Renal cortical epithelial cell (primary cell): ENCODE data around the gene SPECC1. TPM values are rescaled to one million over a fixed set of nuclear protein-coding genes. Genes with fewer than 3 reads are reported as not detected.

Experiments used
- DNase-seq: peaks from one replicate; pipeline ENCODE4 v3.0.0-alpha.2; 2011; ENCODE audit warnings: low read depth
- total RNA-seq: library from RNA; depleted of rRNA; stranded (reverse); fragments of >200 nt; gene quantifications from 2 replicates; pipeline ENCODE4 v1.2.3, GENCODE V29; 2014

The SPECC1 gene
- total RNA-seq, 1 donor from 2014 or later = 144 TPM

DNA sequence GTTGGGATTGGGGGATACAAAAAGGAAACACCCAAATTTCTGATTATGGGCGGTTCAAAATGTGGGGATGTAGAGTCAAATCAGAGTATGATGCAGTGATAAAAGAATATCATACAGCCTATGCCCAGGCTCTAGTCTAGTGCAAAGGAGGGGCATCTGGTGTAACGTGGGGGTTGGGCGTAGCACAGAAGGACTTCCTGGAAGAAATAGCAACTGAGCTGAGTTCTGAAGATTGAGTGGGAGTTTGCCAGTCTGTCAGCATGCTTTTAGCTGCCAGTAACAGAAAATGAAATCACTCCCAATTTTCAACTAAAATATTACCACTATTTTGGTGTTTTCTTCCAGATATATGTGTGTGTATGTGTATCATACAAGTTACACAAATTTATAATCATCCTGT is 196.9 kb downstream of the SPECC1 start:
- peak; percentile 65 for DNase-seq

DNA sequence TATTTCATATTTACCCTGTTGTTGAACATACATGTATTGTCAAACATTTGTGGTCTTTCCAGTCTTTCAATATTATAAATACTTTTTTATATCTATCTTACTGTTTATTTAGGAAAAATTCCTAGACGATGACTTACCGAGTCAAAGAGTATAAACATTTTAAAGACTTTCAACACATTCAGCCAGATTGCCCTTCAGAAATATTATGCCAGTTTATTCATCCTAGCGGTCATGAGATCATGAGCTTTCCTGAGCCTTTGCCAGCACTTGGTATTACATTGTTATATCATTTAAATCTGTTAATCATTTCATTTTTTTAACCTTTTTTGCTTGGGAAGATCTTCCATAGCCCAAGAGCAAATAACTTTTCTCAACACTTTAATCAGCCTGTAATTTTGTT is 197.4 kb downstream of the SPECC1 start:
- DNase-seq = peak; percentile 88

GRCh38 chr17:20207262-20207985 is 198.3 kb downstream of the SPECC1 start:
- DNase-seq = no peak

- no peak for DNase-seq
Observed at GRCh38 chr17:20208717-20209116, 199.6 kb downstream of the SPECC1 start.

DNA sequence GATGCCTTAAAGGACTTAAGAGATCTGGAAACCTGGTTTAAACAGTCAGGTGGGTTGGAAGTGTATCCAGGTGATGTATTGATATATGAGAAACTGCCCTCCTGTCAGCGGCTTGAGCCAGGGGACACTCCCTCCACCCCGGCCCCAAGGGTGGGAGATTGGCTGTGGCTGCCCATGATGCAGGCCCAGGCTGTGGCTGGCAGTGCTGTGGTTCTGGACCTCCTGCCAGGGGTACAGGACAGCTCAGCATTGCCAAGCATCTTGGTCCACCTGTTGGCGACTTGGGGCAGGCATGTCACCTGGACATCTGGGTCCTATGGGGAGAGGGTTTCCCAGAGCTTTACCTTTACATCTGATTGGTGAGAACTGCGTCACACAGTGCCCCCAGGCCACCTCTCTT is 201.0 kb downstream of the SPECC1 start:
- no peak for DNase-seq

GRCh38 chr17:20210614-20211013 is 201.5 kb downstream of the SPECC1 start:
- DNase-seq = no peak

DNA sequence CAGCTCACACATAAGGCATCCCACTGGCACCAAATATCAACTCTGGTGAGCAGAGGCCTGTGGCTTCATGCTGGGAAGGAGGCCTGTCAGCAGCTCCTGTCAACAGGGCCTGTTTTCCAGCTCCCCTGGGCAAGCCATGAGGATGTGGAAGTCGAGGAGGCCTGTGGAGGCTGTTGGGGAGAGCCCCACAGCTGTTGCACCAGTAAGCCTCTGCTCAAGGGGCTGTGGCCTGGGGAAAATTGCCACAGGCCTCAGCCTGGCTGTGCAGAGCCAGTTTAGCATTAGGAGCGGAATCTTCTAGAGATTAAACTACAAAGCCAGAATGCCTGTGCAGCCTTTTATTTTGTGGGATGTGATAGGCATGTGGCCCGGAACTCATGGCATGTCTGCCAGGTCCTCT is 202.1 kb downstream of the SPECC1 start:
- no peak for DNase-seq

DNA sequence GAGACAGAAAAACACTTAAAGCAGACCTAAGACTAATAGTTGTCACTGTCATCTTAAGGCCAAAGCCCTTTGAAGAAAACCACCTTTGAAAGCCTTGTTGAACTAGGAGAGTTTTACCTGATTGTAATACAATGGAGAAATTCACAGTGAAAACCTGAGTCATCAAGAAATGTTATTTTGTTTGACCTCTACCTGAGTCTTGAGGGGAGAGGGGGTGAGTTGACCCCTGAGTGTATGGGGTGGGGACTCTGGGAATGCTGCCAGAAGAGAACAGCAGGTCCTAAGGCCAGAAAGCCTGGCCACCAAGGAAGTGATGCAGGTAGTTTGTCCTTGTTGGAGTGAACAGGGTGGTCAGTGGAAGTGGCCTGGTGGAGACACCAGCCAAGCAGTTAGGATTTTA is 204.3 kb downstream of the SPECC1 start:
- peak; percentile 78 for DNase-seq

GRCh38 chr17:20214794-20215193 is 205.6 kb downstream of the SPECC1 start:
- no peak for DNase-seq

DNA sequence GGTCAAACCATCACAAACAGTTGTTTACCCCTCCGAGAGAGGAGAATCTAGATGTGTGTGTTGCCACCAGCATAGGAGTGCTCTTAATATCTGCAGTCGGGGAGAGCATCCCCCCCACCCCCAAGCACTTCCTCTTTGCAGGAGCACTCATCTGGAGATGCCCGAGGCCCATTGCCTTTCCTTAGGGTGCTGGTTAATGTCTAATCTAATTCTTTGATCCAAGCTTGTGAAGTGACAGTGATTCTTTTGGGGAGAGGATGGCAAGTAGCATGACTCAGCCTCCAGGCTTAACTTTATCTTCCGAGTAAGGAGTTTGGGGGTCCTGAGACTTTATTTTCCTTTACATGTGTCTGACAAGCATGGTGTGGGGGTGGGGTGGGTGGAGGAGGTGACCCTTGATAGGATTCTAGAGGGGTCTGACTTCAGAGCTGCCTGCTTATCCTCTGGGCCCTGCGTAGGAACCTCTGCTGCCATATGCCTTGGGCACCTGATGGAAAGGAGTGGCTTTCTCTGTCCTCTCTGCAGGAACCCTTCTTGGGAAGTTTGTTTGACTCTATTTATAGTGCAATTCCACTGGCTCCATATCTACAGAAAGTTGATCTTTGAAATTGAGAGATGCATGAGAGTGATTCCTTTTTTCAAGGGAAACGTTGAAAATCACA is 207.1 kb downstream of the SPECC1 start:
- peak; percentile 82 for DNase-seq

DNA sequence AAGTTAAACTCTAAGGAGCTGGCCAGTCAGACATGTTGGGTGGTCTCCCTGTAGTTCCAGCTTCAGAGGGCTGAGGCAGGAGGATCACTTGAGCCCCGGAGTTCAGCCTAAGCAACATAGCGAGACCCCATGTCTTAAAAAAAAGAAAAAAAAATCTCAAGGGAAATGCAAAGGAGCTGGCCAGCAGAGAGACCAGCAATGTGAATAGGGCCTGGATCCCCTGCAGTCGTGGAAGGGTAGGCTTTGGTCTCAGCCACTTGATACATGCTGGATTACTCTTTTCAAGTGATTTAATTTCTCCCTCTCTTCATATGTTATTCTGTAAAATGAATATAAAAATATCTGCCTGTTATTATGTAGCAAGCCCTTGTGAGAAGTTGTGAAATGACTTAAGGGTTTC is 207.7 kb downstream of the SPECC1 start:
- no peak for DNase-seq

DNA sequence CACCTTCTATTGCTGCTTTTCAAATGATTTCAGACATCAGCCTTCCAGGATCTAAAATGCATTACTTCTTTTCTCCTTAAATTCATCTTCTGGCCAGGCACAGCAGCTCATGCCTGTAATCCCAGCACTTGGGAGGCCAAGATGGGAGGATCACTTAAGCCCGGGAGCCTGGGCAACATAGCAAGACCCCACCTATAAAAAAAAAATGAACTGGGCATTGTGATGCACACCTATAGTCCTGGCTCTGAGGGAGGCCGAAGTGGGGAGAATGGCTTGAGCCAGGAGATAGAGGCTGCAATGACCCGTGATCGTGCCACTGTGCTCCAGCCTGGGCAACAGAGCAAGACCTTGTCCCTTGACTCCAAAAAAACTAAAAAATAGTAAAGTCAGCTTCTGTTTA is 208.5 kb downstream of the SPECC1 start:
- no peak for DNase-seq

DNA sequence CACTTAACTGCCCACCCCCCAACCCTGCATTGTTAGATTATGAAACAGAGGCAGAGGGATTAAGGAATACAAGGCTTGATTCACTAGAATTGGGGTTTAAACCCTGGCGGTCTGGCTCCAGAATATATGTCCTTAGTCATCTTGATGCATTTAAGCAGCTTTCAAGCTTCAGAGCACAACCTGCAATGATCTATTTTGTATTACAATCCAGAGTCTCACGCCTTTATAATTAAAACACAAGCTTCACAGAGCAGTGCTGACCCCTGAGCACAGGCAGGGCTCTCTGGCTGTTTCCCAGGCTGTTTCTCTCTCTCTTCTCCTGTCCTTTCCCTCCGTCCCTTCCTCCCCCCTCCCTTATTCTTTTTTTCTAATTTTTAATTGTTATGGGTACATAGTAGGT is 209.1 kb downstream of the SPECC1 start:
- peak; percentile 32 for DNase-seq

- no peak for DNase-seq
Observed at GRCh38 chr17:20223808-20224328, 214.7 kb downstream of the SPECC1 start.

DNA sequence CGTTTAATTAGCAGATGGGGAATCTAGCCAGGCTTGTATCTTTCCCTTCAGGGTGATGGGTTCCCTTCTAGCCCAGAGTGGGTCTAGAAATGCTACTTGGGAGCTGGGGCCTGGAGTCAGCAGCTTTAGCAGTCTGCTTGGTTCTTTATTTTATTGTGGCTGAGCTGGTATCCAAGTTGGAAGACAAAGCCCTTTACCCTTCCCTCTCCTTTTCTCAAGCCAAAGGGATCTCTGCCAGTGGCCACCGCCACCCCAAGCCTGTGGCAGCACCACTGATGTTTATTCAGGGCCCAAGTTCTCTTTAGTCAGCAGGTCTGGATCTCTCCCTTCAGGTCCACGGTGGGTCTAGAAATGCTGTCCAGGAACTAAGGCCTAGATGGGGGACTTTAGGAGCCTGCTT is 215.2 kb downstream of the SPECC1 start:
- DNase-seq = no peak

DNA sequence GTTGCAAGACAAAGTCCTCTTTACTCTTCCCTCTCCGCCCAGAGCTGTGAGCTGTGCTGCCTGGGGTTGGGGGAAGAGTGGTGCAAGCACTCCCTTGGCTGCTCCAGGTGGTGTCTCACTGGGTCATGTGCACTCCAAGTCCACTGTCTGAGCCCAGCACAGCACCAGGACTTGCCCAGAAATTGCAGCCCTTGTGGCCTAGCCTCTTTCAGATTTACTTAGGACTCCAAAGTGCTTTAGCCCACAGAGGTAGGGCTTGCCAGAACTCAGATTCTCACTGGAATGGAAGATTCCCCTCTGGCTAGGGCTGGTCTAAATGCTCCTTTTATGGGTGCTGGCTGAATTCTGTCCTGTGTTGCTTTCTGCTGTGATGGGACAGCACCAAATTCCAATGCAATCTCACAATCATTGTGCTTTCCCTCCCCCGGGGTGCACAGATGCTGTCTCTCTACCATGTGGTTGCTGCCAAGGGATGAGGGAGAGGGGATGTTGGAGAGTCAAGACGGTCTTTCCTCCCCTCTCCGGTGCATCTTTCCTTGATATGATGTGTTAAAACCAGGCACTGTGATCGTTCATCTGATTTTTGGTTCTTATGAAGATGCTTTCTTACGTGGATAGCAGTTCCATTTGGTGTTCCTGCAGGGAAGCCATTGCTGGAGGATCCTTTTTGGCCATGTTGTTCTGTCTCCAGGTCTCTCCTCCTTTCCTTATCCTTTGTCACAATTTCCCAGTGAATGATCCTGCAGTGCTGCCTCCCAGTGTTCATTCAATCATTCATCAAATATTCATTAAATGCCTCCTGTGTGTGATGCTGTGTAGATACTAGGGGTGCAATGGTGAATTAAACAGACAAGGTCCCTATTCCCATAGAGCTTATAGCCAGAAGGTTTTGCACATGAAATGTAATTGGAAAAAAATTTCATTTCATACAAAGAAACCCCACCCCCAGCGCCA is 216.3 kb downstream of the SPECC1 start:
- DNase-seq = no peak

DNA sequence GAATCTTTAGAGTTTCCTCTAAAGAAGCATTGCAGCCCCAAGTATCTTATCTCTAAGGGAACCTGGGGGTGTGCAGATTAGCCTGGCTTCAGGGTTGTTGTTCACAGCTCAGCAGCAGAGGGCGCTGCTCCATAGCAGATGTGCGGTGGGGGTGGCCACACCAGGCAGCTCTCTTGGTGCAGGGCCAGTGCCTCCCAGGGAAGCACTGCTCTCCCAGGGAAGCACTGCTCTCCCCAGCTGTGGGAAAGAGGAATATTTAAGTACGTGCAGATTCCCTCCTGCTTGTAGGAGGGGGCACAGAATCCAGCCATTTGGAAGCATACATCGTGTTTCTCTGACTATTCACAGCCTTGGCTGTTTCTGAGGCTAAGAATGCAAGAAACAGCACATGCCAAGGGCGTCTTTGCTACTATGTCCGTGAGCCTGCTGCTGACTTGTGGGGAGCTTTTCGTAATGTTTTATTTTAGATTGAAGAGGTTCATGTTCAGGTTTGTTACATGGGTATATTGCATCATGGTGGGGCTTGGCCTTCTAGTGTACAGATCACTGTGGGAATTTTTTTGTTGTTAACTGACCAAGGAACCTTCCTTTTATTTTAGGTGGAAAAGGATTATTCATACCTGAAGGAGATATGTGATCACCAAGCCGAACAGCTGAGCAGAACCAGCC is 217.8 kb downstream of the SPECC1 start:
- DNase-seq = peak; percentile 50

DNA sequence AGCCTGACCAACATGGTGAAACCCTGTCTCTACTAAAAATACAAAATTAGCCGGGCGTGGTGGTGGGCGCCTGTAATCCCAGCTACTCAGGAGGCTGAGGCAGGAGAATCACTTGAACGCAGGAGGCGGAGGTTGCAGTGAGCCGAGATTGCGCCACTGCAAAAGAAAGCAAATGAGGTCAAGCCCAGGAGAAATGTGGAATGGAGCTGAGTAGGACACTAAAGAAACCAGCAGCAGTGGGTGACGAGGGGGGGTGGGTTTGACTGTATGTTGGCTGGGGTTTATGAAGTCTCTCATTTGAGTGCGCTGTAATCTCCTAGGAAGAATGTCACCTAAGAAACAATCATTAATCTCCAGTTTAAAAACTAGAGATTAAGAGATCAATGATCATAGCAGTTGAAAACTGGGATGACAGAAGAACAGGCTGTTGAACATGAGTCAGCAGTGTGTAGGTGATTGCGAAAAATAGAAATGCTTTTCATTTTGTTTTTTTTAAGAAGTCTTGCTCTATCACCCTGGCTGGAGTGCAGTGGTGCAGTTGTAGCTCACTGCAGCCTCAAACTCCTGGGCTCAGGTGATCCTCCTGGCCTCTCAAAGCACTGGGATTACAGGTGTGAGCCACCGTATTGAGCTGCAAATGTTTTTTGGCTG is 218.7 kb downstream of the SPECC1 start:
- DNase-seq = peak; percentile 53

GRCh38 chr17:20228410-20228809 is 219.3 kb downstream of the SPECC1 start:
- DNase-seq = no peak

DNA sequence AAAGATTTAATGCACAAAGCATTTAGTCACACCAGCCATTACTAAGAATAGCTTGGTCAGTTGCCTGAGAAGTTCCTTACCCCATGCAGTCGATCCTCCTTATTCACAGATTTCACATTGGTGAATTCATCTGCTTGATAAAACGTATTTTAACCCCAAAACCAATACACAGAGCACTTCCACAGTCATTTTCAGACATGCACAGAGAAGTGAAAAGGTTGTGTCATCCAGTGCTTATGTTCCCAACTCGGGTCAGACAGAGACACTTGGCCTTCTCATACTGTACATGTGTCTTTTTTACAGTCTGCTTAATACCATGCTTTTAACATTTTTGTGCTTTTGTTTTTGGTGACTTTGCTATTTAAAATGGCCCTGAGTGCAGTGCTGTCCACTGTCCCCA is 219.7 kb downstream of the SPECC1 start:
- no peak for DNase-seq

DNA sequence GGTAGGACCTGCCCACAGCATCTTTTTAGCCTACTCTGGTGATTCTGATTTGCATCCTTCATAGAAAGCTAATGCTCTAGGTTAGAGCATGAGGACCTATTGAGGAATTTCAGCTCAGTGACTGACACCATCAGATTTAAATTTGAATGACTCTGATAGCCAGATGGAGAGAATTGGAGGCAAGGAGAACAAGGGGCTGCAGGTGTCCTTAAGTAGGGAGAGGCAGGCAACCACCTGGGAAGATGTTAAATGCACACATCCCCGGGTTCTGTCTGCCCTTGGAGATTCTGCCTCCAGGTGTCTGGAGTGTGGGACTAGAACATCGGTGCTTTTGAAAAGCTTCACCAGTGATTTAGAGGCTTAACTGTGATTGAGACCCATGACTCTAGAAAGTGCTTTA is 221.8 kb downstream of the SPECC1 start:
- no peak for DNase-seq
